HG02610 (cell line): ENCODE measurements around the gene LDB1.
A peak's percentile ranks its signal among the peaks of the same experiment; 100 is the strongest.

ENCODE experiments used
- ATAC-seq: cut with Tn5 transposase; IDR thresholded peaks from one replicate; pipeline ENCODE4 v1.9.1; 2021; ENCODE audit warnings: mild to moderate bottlenecking, moderate library complexity; ENCODE audit not compliant: unreplicated experiment

The LDB1 gene

DNA sequence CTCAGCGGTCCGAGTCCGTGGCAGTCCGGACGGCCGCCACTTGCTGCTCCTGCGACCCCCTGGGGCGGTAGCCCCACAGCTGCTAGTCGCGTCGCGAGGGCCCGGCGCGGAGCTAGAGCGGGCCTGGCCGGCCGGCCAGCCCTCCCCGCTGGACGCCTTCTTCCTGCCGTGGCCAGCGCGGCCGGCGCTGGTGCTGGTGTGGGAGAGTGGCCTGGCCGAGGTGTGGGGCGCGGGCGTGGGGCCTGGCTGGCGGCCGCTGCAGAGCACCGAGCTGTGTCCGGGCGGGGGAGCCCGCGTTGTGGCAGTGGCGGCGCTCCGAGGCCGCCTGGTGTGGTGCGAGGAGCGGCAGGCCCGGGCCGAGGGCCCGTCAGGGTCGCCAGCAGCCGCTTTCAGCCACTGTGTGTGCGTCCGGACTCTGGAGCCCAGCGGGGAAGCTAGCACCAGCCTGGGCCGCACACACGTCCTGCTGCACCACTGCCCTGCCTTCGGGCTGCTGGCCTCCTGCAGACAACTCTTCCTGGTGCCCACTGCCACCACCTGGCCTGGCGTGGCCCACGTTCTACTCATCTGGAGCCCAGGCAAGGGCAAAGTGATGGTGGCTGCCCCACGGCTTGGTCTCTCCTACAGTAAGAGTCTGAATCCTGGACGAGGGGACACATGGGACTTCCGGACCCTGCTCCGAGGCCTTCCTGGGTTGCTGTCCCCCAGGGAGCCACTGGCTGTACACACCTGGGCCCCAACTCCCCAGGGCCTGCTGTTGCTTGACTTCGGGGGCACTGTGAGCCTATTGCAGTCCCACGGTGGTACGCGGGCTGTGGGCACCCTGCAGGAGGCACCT, 54.4 kb downstream of the LDB1 start:
- ATAC-seq = peak; percentile 8

GRCh38 chr10:102064868-102065560, 55.2 kb downstream of the LDB1 start, which contains the start of gene HPS6:
Gene HPS6, plus strand, starts transcription at chr10:102065349. Its CDS starts 126 bp downstream, at chr10:102065475.
- peak; percentile 97 for ATAC-seq

GRCh38 chr10:102064503-102064867, 55.7 kb downstream of the LDB1 start:
- no peak for ATAC-seq

- ATAC-seq = no peak
These were observed 60.2 kb downstream of the LDB1 start for GRCh38 chr10:102059987-102060386.
